ENCODE results near the gene ARL14EPL. TPM values are rescaled to one million over a fixed set of nuclear protein-coding genes. Genes with fewer than 3 reads are reported as not detected.

Gene ARL14EPL
- total RNA-seq, 2 experiments from 2014 or later: not detected

DNA sequence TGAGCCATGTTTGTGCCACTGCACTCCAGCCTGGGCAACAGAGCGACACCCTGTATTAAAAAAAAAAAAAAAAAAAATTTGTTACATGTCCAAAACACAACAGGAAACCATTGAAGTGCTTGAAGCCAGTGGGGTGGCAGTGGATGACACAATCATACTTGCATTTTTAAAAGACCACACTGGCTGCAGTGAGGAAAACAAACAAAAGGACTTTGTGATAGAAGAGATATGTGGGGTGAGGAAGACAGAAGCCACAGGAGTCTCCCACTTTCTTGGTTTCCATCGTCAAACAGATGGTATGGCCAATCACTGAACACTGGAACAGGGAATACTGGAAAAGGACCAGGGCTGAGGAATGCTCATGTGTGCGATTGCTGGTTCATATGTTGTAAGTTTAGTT lies 31.7 kb downstream of the ARL14EPL start:
- Histone ChIP-seq H3K36me3 (ENCODE audit: insufficient read depth, low read length) (no peaks in the 10 kb centered on the region), H2AFZ (ENCODE audit: low read length) (no peak overlapping the region), H3K4me2 (ENCODE audit: low read length) (no peak overlapping the region), H3K4me3 (ENCODE audit: low read depth, low read length, poor library complexity, severe bottlenecking) (no peak overlapping the region), H3K79me2 (ENCODE audit: insufficient read depth, low read depth, low read length) (no peaks in the 10 kb centered on the region), H3K9me2 (ENCODE audit: insufficient read depth, low read length) (no peaks in the 10 kb centered on the region), H3K27ac (ENCODE audit: low read depth, low read length, poor library complexity, severe bottlenecking) (no peak overlapping the region), H4K20me1 (ENCODE audit: insufficient read depth, low read length) (no peaks in the 10 kb centered on the region), H3K9me3 (ENCODE audit: low read length) (no peaks in the 10 kb centered on the region), H3K4me1 (ENCODE audit: insufficient read depth, low read length, poor library complexity, severe bottlenecking) (no peaks in the 10 kb centered on the region)
- CTCF ChIA-PET (ENCODE audit: unreplicated experiment): no interaction called here
- POLR2A ChIA-PET: interaction anchor here (0.7 kb wide), 2 partner anchors 22 to 280 kb away, joined by 3 read pairs; no protein-coding TSS in a partner anchor
- TF ChIP-seq EZH2phosphoT487 (IDR thresholded peaks at IDR 0.05; ENCODE audit: borderline replicate concordance, low read depth, low read length): no peak
- no peak for DNase-seq (ENCODE audit: low spot score)
- no TSS peak for BruUV-seq (replicated peaks)
- intact Hi-C loops (cut with micrococcal nuclease; ENCODE audit: unreplicated experiment): loop anchor here (10.0 kb wide), 1 partner anchor 749 kb away; no protein-coding TSS in a partner anchor

- DNase-seq (ENCODE audit: low spot score): peak; percentile 74
- intact Hi-C loops (cut with micrococcal nuclease; ENCODE audit: unreplicated experiment): loop anchor here (1.0 to 10.0 kb wide), 3 partner anchors 181 to 753 kb away; no protein-coding TSS in a partner anchor
- Histone ChIP-seq H3K36me3 (ENCODE audit: insufficient read depth, low read length) (no peaks in the 10 kb centered on the region), H2AFZ (ENCODE audit: low read length) (no peak overlapping the region), H4K20me1 (ENCODE audit: insufficient read depth, low read length) (no peaks in the 10 kb centered on the region), H3K79me2 (ENCODE audit: insufficient read depth, low read depth, low read length) (no peaks in the 10 kb centered on the region), H3K27ac (ENCODE audit: low read depth, low read length, poor library complexity, severe bottlenecking) (no peak overlapping the region), H3K9me3 (ENCODE audit: low read length) (no peaks in the 10 kb centered on the region), H3K4me3 (ENCODE audit: low read depth, low read length, poor library complexity, severe bottlenecking) (no peak overlapping the region), H3K9me2 (ENCODE audit: insufficient read depth, low read length) (no peaks in the 10 kb centered on the region), H3K4me1 (ENCODE audit: insufficient read depth, low read length, poor library complexity, severe bottlenecking) (no peaks in the 10 kb centered on the region), H3K4me2 (ENCODE audit: low read length) (no peak overlapping the region)
- CTCF ChIA-PET (ENCODE audit: unreplicated experiment): no interaction called here
- TF ChIP-seq EZH2phosphoT487 (IDR thresholded peaks at IDR 0.05; ENCODE audit: borderline replicate concordance, low read depth, low read length): no peak
- TF ChIP-seq, protein P1, sequence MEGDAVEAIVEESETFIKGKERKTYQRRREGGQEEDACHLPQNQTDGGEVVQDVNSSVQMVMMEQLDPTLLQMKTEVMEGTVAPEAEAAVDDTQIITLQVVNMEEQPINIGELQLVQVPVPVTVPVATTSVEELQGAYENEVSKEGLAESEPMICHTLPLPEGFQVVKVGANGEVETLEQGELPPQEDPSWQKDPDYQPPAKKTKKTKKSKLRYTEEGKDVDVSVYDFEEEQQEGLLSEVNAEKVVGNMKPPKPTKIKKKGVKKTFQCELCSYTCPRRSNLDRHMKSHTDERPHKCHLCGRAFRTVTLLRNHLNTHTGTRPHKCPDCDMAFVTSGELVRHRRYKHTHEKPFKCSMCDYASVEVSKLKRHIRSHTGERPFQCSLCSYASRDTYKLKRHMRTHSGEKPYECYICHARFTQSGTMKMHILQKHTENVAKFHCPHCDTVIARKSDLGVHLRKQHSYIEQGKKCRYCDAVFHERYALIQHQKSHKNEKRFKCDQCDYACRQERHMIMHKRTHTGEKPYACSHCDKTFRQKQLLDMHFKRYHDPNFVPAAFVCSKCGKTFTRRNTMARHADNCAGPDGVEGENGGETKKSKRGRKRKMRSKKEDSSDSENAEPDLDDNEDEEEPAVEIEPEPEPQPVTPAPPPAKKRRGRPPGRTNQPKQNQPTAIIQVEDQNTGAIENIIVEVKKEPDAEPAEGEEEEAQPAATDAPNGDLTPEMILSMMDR (conservative IDR thresholded peaks at IDR 0.05; ENCODE audit: low read length): peak; percentile 98
- no TSS peak for BruUV-seq (replicated peaks)
- POLR2A ChIA-PET: interaction anchor here (0.9 to 2.2 kb wide), 2 partner anchors 8 to 433 kb away, joined by 3 to 9 read pairs; no protein-coding TSS in a partner anchor
Observed at GRCh38 chr5:116068028-116068632, 35.9 kb downstream of the ARL14EPL start.

DNA sequence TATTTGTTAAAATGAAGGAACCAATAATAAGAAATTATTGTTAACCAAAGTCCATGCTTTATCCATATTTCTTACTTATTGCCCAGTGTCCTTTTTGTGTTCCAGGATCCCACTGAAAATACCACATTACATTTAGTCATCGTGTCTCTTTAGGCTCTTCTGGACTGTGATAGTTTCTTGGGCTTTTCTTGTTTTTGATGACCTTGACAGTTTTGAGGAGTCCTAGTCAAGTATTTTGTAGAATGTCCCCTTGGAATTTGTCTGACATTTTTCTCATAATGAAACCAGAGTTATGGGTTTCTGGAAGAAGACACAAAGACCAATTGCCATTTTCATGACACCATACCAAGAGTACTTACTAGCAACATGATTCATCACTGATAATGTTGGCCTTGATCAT lies 38.9 kb downstream of the ARL14EPL start:
- no peak overlapping the region for H3K27ac ChIP-seq (ENCODE audit: low read depth, low read length, poor library complexity, severe bottlenecking)
- H3K9me2 ChIP-seq (ENCODE audit: insufficient read depth, low read length): no peaks in the 10 kb centered on the region
- ChIA-PET POLR2A (no interaction called here), CTCF (ENCODE audit: unreplicated experiment) (no interaction called here)
- no TSS peak for BruUV-seq (replicated peaks)
- H3K9me3 ChIP-seq (ENCODE audit: low read length): no peaks in the 10 kb centered on the region
- TF ChIP-seq EZH2phosphoT487 (IDR thresholded peaks at IDR 0.05; ENCODE audit: borderline replicate concordance, low read depth, low read length): no peak
- TF ChIP-seq, protein P1 (conservative IDR thresholded peaks at IDR 0.05; ENCODE audit: low read length): no peak
- H3K4me1 ChIP-seq (ENCODE audit: insufficient read depth, low read length, poor library complexity, severe bottlenecking): peaks cover 11% of the 10 kb centered on the region
- no peak overlapping the region for H3K4me2 ChIP-seq (ENCODE audit: low read length)
- H3K36me3 ChIP-seq (ENCODE audit: insufficient read depth, low read length): no peaks in the 10 kb centered on the region
- no peak overlapping the region for H2AFZ ChIP-seq (ENCODE audit: low read length)
- no peaks in the 10 kb centered on the region for H3K79me2 ChIP-seq (ENCODE audit: insufficient read depth, low read depth, low read length)
- intact Hi-C loops (cut with micrococcal nuclease; ENCODE audit: unreplicated experiment): no loop called here
- no peak overlapping the region for H3K4me3 ChIP-seq (ENCODE audit: low read depth, low read length, poor library complexity, severe bottlenecking)
- no peaks in the 10 kb centered on the region for H4K20me1 ChIP-seq (ENCODE audit: insufficient read depth, low read length)
- DNase-seq (ENCODE audit: low spot score): no peak

Data from OCI-LY7 (cell line).